ENCODE data around the gene CXXC5.

Gene CXXC5

GRCh38 chr5:139636207-139636792 lies 11.8 kb upstream of the CXXC5 start:
- intact Hi-C loops (cut with DNase I; ENCODE audit: low total_unique reads) = loop anchor here (2.0 to 10.0 kb wide), 2 partner anchors 55 to 209 kb away; no protein-coding TSS in a partner anchor

GRCh38 chr5:139636975-139637408 lies 11.2 kb upstream of the CXXC5 start:
- intact Hi-C loops (cut with DNase I; ENCODE audit: low total_unique reads) = loop anchor here (2.0 to 10.0 kb wide), 2 partner anchors 54 to 208 kb away; no protein-coding TSS in a partner anchor
- no peak for DNase-seq
- Histone ChIP-seq H3K9me3 (no peaks in the 10 kb centered on the region), H3K4me1 (peaks cover 7 to 48% (median 35%) of the 10 kb centered on the region in 4 donors), H3K4me3 (peak overlapping the region; percentile 56 to 65), H3K27me3 (no peaks in the 10 kb centered on the region), H3K36me3 (peaks cover 0 to 4% (median 0%) of the 10 kb centered on the region in 3 donors), H3K27ac (peak overlapping the region; percentile 93 to 94)
- no peak for TF ChIP-seq CTCF (IDR thresholded peaks at IDR 0.05)

More at GRCh38 chr5:139636207-139636792, 11.8 kb upstream of the CXXC5 start:
- H3K27me3 ChIP-seq = no peaks in the 10 kb centered on the region
- H3K27ac ChIP-seq = peak overlapping the region; percentile 93 to 94
- no peaks in the 10 kb centered on the region for H3K9me3 ChIP-seq
- H3K4me3 ChIP-seq = no peak overlapping the region
- TF ChIP-seq CTCF (IDR thresholded peaks at IDR 0.05) = no peak
- no peak for DNase-seq
- H3K4me1 ChIP-seq = peaks cover 7 to 48% (median 35%) of the 10 kb centered on the region in 4 donors
- peaks cover 0 to 4% (median 0%) of the 10 kb centered on the region in 3 donors for H3K36me3 ChIP-seq

- H3K9me3 ChIP-seq = no peaks in the 10 kb centered on the region
- intact Hi-C loops (cut with DNase I; ENCODE audit: low total_unique reads) = loop anchor here (2.0 to 10.0 kb wide), 2 partner anchors 53 to 207 kb away; no protein-coding TSS in a partner anchor
- peak; percentile 86 to 93 for DNase-seq
- H3K27me3 ChIP-seq = no peaks in the 10 kb centered on the region
- peak; percentile 27 to 51 for TF ChIP-seq CTCF (IDR thresholded peaks at IDR 0.05)
- H3K27ac ChIP-seq = peak overlapping the region; percentile 93 to 94
- peak overlapping the region; percentile 56 to 65 for H3K4me3 ChIP-seq
- H3K36me3 ChIP-seq = peaks cover 0 to 3% (median 0%) of the 10 kb centered on the region in 3 donors
- peaks cover 7 to 49% (median 35%) of the 10 kb centered on the region in 4 donors for H3K4me1 ChIP-seq
Observed at GRCh38 chr5:139637438-139638089, 10.6 kb upstream of the CXXC5 start.

- peak overlapping the region; percentile 56 to 65 for H3K4me3 ChIP-seq
- intact Hi-C loops (cut with DNase I; ENCODE audit: low total_unique reads) = loop anchor here (10.0 kb wide), 1 partner anchor 207 kb away; no protein-coding TSS in a partner anchor
- H3K36me3 ChIP-seq = no peaks in the 10 kb centered on the region
- H3K27ac ChIP-seq = peak overlapping the region; percentile 93 to 94
- peaks cover 7 to 55% (median 35%) of the 10 kb centered on the region in 4 donors for H3K4me1 ChIP-seq
- H3K9me3 ChIP-seq = no peaks in the 10 kb centered on the region
- no peak for TF ChIP-seq CTCF (IDR thresholded peaks at IDR 0.05)
- DNase-seq = peak; percentile 79 to 95
- no peaks in the 10 kb centered on the region for H3K27me3 ChIP-seq
Observed at GRCh38 chr5:139638090-139638735, 9.9 kb upstream of the CXXC5 start.

GRCh38 chr5:139638736-139639618 lies 9.2 kb upstream of the CXXC5 start:
- Histone ChIP-seq H3K9me3 (no peaks in the 10 kb centered on the region), H3K27me3 (no peaks in the 10 kb centered on the region), H3K4me1 (peaks cover 7 to 53% (median 35%) of the 10 kb centered on the region in 4 donors), H3K27ac (peak overlapping the region; percentile 93 to 94), H3K36me3 (no peaks in the 10 kb centered on the region), H3K4me3 (peak overlapping the region; percentile 56 to 65)
- intact Hi-C loops (cut with DNase I; ENCODE audit: low total_unique reads) = loop anchor here (10.0 kb wide), 1 partner anchor 206 kb away; no protein-coding TSS in a partner anchor
- no peak for TF ChIP-seq CTCF (IDR thresholded peaks at IDR 0.05)
- DNase-seq = peak in 1 of 2 donors; percentile 46
